ENCODE measurements around the gene VAV3. TPM values are rescaled to one million over a fixed set of nuclear protein-coding genes. Genes with fewer than 3 reads are reported as not detected.

Gene VAV3
- total RNA-seq, 2 donors from 2014 or later: 73.0 to 135 TPM

GRCh38 chr1:107633596-107633995 lies 331.4 kb downstream of the VAV3 start:
- TF ChIP-seq CTCF (IDR thresholded peaks at IDR 0.05): no peak
- DNase-seq: no peak
- Histone ChIP-seq H3K9me3 (no peaks in the 10 kb centered on the region), H3K27ac (no peak overlapping the region), H3K4me3 (no peak overlapping the region), H3K4me1 (no peaks in the 10 kb centered on the region), H3K9ac (ENCODE audit: low read depth in 2 of 2, low read length in 2 of 2) (no peak overlapping the region), H3K27me3 (no peaks in the 10 kb centered on the region), H3K36me3 (no peaks in the 10 kb centered on the region)
- intact Hi-C loops (cut with DNase I): no loop called here

- Histone ChIP-seq H3K4me3 (no peak overlapping the region), H3K27me3 (no peaks in the 10 kb centered on the region), H3K27ac (no peak overlapping the region), H3K9ac (ENCODE audit: low read depth in 2 of 2, low read length in 2 of 2) (no peak overlapping the region), H3K36me3 (no peaks in the 10 kb centered on the region), H3K4me1 (no peaks in the 10 kb centered on the region), H3K9me3 (no peaks in the 10 kb centered on the region)
- no peak for TF ChIP-seq CTCF (IDR thresholded peaks at IDR 0.05)
- no peak for DNase-seq
- intact Hi-C loops (cut with DNase I): no loop called here
Measured at GRCh38 chr1:107626073-107626796, 338.7 kb downstream of the VAV3 start.

- H3K4me1 ChIP-seq: no peaks in the 10 kb centered on the region
- H3K9me3 ChIP-seq: no peaks in the 10 kb centered on the region
- H3K36me3 ChIP-seq: no peaks in the 10 kb centered on the region
- H3K9ac ChIP-seq (ENCODE audit: low read depth in 2 of 2, low read length in 2 of 2): no peak overlapping the region
- no peak overlapping the region for H3K27ac ChIP-seq
- H3K4me3 ChIP-seq: no peak overlapping the region
- no peak for TF ChIP-seq CTCF (IDR thresholded peaks at IDR 0.05)
- DNase-seq: no peak
- intact Hi-C loops (cut with DNase I): no loop called here
- H3K27me3 ChIP-seq: no peaks in the 10 kb centered on the region
Measured at GRCh38 chr1:107625405-107626029, 339.5 kb downstream of the VAV3 start.

GRCh38 chr1:107623431-107623830 lies 341.5 kb downstream of the VAV3 start:
- DNase-seq: no peak
- intact Hi-C loops (cut with DNase I): no loop called here
- Histone ChIP-seq H3K4me1 (no peaks in the 10 kb centered on the region), H3K4me3 (no peak overlapping the region), H3K27ac (no peak overlapping the region), H3K27me3 (no peaks in the 10 kb centered on the region), H3K9me3 (no peaks in the 10 kb centered on the region), H3K36me3 (no peaks in the 10 kb centered on the region), H3K9ac (ENCODE audit: low read depth in 2 of 2, low read length in 2 of 2) (no peak overlapping the region)
- no peak for TF ChIP-seq CTCF (IDR thresholded peaks at IDR 0.05)

- no peak for TF ChIP-seq CTCF (IDR thresholded peaks at IDR 0.05)
- no peak for DNase-seq
- H3K4me1 ChIP-seq: no peaks in the 10 kb centered on the region
- H3K4me3 ChIP-seq: no peak overlapping the region
- H3K9ac ChIP-seq (ENCODE audit: low read depth in 2 of 2, low read length in 2 of 2): no peak overlapping the region
- intact Hi-C loops (cut with DNase I): no loop called here
- no peak overlapping the region for H3K27ac ChIP-seq
- no peaks in the 10 kb centered on the region for H3K9me3 ChIP-seq
- no peaks in the 10 kb centered on the region for H3K36me3 ChIP-seq
- H3K27me3 ChIP-seq: no peaks in the 10 kb centered on the region
Measured at GRCh38 chr1:107622966-107623365, 342.0 kb downstream of the VAV3 start.

Measured in colonic mucosa (tissue), 4 donors.